GM18951 (cell line): ENCODE measurements around the gene PKNOX2.

Experiments
- POLR2A ChIP-seq: IDR thresholded peaks from 4 replicates; pipeline ENCODE4 v1.6.1; 2011; ENCODE audit warnings: mild to moderate bottlenecking; ENCODE audit not compliant: insufficient read length, insufficient read depth; ENCODE audit errors: extremely low read depth
- in situ Hi-C: fragments of 300-500 bp; cut with MboI; formaldehyde crosslinking; loops from one replicate; pipeline ENCODE4 v1.12.0; 2022; ENCODE audit warnings: low sequenced_read_pairs, mixed read lengths, inconsistent platforms; ENCODE audit not compliant: unreplicated experiment

The PKNOX2 gene

GRCh38 chr11:125273519-125274000 is 109.0 kb downstream of the PKNOX2 start:
- in situ Hi-C loops, result no loop called here
- no peak for TF ChIP-seq POLR2A

- TF ChIP-seq POLR2A, result no peak
- in situ Hi-C loops, result no loop called here
Measured at GRCh38 chr11:125274309-125274708, 109.8 kb downstream of the PKNOX2 start.

DNA sequence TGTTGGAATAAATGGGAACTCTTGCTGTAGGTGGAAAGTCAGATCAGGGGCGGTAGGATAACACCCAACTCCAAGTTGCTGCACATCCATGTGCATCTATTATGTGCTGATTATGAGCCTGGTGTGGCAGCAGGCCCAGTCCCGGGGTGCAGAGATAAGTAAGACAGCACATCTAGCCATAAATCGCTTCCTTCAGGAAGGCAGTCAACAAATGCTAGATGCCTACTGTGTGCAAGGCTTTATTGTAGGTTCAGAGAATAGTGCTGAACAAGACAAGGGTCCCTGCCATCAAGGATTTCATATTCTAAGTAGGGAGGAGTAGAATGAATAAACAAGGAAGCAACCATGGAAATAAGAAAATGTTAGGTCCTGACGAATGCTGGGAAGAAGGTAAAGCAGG is 110.2 kb downstream of the PKNOX2 start:
- in situ Hi-C loops, result no loop called here
- TF ChIP-seq POLR2A, result no peak

DNA sequence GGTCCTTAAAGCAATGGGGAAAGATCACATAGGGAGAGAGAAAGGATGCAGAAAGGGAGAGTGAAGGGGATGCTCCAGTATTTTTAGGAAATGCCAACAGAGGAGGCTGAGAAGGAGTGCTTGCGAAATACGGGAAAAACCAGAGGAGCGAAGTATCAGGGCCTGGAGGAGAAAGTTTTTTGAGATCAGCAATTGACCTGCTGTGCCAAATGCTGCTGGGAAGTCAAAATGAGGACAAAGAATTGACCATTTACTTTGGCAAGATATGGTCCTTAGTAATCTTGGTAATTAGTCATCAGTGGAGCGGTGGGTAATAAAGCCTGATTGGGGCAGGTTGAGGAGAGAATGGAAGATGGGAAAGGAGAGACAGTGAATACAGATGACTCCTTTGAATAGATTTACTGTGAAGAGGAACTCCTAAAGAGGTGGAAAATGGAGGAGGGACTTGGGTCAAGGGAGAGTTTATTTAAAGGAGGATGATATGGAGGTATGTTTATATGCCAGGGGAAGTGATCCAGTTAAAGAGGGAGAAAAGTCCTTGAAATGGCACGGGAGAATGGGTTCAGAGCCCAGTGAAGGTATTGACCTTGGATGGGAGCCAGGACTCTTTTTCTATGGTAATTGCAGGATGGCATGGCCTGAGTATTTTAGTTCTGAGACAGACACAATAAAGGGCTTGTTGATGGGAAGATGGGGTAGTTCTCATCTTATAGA is 111.5 kb downstream of the PKNOX2 start:
- TF ChIP-seq POLR2A, result no peak
- in situ Hi-C loops, result no loop called here

- no peak for TF ChIP-seq POLR2A
- in situ Hi-C loops, result no loop called here
Measured at GRCh38 chr11:125276619-125276976, 112.0 kb downstream of the PKNOX2 start.

- TF ChIP-seq POLR2A, result no peak
- in situ Hi-C loops, result no loop called here
Measured at GRCh38 chr11:125279676-125280418, 115.3 kb downstream of the PKNOX2 start.

DNA sequence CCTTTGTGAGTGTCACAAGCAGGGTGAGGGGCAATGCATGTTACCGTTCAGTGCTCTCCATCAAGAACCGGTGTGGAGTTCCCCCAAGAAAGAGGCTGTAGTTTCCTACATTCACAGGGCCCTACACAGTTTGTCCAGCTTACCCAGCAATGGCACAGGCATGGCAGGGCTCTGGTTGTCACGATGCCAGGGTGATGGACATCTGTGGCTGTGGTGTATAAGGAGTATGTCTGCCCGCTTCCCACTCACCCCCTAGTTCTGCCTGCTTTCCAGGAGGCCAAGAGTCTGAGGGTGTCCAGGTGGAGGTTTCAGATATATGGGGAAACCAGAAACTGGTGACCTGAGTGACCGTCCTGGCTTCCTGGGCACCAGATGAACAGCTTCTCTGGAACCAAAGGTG is 116.1 kb downstream of the PKNOX2 start:
- TF ChIP-seq POLR2A, result no peak
- in situ Hi-C loops, result no loop called here

GRCh38 chr11:125281831-125282595 is 117.5 kb downstream of the PKNOX2 start:
- TF ChIP-seq POLR2A, result no peak
- in situ Hi-C loops, result no loop called here

DNA sequence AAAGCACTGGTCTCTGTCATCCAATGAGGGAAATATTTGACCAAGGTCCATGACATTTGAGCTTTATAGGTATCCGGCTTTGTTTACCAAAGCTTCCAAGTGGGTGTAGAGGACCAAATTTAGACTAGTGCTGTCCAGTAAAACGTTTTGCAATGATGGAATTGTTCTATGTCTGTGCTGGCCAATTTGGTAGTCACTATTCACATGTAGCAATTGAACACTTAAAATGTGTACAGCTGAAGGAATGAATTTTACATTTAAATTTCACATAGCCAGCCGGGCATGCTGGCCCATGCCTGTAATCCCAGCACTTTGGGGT is 118.0 kb downstream of the PKNOX2 start:
- in situ Hi-C loops, result no loop called here
- no peak for TF ChIP-seq POLR2A

DNA sequence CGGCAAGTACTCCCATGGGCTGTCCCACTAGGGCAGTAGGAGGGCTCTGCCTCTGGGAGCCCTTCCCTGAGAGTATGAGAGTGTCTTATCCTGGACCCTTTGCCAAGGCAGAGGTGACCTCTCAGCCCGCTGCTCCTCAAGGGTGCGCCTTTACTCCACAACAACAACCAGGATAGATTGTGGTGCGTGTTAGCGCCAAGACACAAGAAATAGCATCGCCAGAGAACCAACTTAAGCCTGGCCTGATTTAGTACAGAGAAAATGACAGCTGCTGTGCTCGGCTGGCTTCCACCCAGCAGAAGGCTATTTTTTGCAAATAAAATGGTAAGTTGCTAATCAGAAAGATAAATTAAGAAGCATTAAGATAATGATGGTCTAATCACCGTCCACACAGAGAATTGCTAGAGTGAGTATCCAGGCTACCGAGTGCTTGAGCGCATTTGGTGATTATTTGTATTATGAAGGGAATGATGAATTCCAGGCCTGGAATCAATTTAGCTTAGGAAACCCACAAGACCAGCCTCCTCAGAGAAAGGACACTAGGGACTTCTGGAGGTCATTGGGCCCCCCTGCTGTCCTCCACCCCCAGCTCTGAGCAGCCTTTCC is 119.8 kb downstream of the PKNOX2 start:
- TF ChIP-seq POLR2A, result no peak
- in situ Hi-C loops, result no loop called here

DNA sequence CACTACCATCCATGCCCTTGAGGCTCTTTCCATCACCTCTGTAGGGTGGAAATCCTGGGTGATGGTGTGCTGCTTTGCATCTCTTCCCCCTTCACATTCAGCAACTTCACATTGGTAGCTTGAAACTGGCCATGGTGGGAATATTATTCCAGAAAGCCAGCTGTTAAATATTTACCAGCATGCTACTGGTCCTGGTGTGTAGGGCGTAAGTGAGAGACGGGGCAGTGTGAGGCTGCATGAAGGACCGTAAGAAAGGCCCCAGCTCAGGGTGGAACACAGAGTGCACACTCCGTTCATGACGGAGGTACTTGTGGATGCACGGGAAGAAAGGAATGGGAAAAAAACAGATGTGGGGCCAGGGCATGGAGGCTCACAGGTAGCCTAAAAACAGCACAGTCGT is 121.3 kb downstream of the PKNOX2 start:
- no peak for TF ChIP-seq POLR2A
- in situ Hi-C loops, result no loop called here

- no peak for TF ChIP-seq POLR2A
- in situ Hi-C loops, result no loop called here
Measured at GRCh38 chr11:125286486-125286885, 121.9 kb downstream of the PKNOX2 start.

DNA sequence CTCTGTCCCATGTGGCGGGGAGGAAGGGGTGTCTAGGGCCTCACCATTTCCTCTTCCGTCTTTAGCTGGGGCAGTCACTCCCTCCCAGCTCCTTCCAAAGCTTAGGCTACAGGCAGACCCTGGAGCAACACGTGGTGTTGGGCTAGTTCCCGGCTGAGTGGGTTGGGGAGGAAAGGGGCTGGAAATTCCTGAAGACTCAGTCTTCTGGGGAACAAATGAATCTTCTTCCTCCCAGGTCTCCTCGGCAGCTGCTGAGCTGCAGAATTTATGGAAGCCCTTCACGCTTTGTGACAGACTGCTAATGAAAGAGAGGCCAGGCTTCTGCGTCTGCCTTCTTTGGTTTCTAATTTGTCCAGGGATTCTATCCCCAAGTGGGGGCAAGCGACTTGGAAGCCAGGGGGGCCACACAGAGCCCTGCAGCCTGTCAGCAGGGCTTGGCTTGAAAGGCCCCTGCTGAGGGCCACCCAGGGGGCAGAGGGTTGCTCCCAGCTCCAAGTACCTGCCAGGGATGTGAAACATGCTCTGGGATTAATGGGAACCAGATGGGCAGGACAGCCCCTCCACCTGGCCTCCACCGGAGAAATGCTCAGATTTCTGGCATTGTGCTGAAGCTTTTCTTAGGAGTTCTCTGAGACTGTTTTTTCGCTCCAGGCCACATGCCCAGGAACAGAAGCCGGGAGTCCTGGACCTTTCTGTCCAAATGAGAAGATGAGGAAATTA is 123.1 kb downstream of the PKNOX2 start:
- in situ Hi-C loops, result no loop called here
- TF ChIP-seq POLR2A, result no peak
